HG03108 (cell line): ENCODE results near the gene CHI3L1.
"Not testable (repeated sequence)": the region's sequence is repeated elsewhere in the genome, so short reads cannot be mapped to it uniquely, and the experiment has no call there.

ENCODE experiments used
- ATAC-seq: cut with Tn5 transposase; IDR thresholded peaks from one replicate; pipeline ENCODE4 v1.9.1; 2021; ENCODE audit warnings: moderate library complexity; ENCODE audit not compliant: unreplicated experiment

CHI3L1 gene

GRCh38 chr1:203186446-203187303, at the start of gene CHI3L1:
TSS of gene CHI3L1 (minus strand) at chr1:203186704. CDS start at chr1:203186623, 81 bp downstream.
- ATAC-seq, result no peak

GRCh38 chr1:203234901-203235300, 48.4 kb upstream of the CHI3L1 start:
- ATAC-seq, result not testable (repeated sequence)

DNA sequence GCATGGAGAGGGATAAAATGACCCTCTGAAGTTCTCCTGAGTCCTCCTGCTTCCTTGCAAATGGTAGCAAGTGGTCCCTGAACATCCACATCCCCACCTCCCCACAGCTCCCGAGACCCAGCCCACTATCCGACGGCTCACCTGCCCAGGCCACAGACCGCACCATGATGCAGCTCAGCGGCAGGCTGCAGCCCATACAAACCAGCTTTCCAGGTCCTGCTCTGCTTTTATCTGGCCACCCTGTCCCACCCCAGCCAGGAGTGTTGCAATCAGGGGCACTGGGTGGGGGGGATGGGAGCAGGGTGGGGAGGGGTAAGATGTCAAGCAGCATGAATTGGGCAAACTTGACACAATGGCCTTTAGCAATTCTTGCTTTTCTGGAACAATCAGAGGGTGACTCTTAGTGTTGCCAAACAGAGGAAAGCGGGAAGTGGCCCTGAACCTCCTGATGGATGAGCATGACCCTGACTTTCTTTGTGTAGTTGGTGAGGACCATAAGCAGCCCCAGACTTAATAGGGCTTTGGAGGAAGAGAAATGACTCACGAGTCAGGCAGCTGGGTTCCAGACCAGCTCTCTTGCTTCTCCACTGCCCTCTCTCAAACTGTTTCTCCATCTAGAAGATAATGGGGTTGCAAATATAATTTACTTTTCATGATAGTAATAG, 43.1 kb upstream of the CHI3L1 start, which contains the start of gene CHIT1:
TSS of gene CHIT1 (minus strand) at position 203 of the 665 bp plus-strand sequence. CDS start at position 166, 37 bp downstream.
- no peak for ATAC-seq

GRCh38 chr1:203228670-203229069, 42.2 kb upstream of the CHI3L1 start:
- ATAC-seq, result no peak

DNA sequence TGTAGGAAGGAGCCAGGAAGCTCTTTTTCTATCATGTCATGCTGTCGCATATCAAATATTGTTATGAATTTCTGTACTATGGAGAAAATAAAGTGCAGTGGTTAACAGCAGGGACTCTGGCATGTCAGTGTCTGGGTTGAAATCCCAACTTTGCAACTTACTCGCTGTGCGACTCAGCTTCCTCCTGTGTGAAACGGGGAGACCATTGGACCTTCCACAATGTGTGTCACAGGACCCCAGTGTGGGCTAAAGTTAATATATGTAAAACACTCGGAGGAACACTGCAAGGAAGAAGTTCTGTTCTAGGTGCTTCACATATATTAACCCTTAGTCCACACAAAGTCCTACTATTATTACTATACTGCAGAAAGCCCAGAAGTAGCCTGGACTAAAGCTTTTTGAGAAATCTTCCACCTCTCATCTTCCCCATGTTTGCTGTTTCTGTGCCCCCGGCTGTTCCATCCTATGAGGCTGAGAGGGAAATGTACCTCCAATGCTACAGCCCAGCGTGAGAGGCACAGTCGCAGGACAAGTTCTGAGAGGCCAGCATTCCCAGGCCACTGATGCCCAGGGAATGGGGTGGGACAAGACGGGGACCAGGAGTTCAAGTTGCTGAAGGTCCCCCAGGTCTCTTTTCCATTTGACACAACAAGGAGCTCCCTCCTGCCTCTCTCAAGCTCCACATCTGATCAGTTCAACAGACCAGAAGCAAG, 41.0 kb upstream of the CHI3L1 start:
- no peak for ATAC-seq

DNA sequence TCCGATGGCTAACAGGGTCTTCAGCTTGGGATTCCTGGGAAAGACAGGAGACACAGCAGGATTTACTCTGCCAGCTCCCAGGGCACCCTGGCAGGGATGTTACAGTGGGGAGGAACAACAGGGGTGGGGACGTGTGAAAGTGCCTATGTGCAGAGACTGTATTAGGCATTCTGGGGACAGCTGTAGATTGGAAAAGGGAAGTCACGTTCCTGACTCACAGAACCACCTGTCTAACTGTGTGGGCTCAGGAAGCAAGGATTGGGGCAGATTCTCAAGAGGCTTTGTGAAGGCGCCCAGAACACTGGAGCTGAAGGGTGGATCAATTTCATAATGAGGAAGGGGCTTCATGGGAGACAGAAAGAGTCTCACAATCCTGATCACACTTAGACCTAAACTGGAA, 38.6 kb upstream of the CHI3L1 start:
- ATAC-seq, result no peak

GRCh38 chr1:203223012-203223775, 36.7 kb upstream of the CHI3L1 start:
- no peak for ATAC-seq

- ATAC-seq, result no peak
These were observed 33.4 kb upstream of the CHI3L1 start for GRCh38 chr1:203219934-203220333.

DNA sequence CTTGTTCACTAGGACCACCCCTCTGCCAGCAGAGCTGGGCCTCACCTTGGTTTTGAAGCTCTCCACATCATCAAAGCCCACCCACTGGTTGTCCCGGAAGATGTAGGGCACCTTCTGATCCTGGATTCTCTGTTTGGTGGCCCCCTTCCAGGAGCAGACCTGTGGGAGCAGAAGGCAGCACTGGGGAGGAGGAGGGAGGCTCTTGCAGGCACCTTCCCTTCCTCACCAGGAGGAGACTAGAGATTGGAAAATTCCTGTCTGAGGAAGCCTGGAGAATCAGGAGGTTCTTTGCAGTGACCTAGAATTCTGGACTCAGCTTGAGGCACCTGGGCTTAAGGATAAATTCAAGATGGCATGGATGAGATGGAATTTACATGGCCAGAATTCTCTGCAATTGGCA, 32.7 kb upstream of the CHI3L1 start:
- ATAC-seq, result no peak

DNA sequence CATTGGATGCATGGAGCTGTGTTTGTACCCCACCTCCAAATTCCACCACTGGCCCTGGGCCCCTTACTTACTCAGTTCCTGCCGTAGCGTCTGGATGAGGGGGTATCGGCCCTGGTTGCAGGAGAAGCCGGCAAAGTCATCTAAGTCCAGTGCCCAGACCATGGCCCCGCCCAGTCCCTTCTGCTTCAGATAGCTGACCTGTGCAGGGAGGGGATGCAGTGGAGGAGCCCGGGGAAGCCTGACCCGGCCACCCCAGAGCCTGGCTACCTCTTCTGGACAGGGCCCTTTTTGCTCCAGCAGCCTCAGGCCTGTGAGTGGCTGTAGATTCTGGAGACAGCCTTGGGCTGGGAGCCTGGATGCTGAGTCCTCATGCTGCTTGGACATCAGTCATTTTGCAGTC, 31.2 kb upstream of the CHI3L1 start:
- ATAC-seq, result no peak

GRCh38 chr1:203217139-203217655, 30.7 kb upstream of the CHI3L1 start:
- no peak for ATAC-seq

DNA sequence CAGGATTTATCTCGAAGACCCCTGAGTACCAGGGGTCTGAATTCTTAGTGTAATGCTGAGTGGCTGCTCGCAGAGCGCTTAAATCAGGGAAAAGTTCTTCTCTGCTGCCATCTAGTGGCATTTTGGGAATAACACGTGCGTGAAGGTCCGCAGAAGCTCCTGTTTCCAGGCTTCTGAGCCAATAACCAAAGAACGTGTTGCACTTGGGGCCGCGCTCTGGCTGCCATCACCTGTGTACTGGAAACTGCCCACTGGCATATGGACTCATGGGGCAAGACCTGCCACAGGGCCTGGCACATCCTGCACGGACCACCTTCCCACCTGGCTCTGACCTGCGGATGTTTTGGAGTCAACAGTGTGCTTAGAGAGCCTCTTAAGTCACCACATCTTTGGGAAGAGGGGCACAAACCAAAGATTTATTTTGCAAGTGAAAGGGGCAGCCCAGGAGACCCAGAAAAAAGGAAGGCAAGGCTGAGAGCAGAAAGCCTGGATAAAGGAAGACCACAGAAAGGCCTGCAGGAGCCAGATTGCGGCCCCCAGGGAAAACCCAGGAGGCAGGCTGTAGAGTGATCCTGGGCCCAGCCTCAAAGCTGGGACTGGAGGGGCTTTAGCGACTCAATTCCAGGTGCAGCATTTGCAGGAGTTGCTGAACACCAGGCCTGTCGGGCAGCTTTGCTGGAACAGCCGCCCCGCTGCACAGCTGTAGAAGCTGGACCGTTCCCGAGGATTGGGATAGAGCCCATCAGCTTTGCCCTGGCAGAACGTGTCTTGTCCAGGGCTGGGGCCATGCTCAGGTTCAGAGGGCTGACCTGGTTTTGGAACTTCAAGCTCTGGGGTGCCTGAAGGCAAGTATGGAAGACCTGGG, 30.0 kb upstream of the CHI3L1 start:
- no peak for ATAC-seq

DNA sequence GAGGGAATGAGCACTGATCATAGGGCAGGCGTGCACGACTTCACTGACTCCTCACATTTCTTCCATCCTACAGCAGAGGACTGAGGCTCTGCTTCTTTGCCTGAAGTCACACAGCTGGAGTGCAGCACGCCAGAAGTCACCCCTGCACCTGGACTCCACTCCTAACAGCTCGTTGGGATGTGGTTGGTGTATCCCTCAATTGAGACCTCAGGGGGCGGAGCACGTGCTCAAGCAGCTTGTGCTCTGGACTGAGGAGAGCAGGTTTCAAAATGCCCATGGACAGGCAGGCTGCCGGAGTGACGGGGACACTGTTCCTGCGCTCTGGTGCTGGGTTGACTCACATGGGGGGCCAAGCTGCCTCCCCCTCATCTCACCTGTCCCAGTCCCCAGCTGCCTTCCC, 29.1 kb upstream of the CHI3L1 start:
- ATAC-seq, result no peak

GRCh38 chr1:203214871-203215270, 28.4 kb upstream of the CHI3L1 start:
- ATAC-seq, result no peak

GRCh38 chr1:203213126-203213525, 26.6 kb upstream of the CHI3L1 start:
- ATAC-seq, result no peak

- no peak for ATAC-seq
These were observed 25.3 kb upstream of the CHI3L1 start for GRCh38 chr1:203211812-203212211.

- no peak for ATAC-seq
These were observed 24.5 kb upstream of the CHI3L1 start for GRCh38 chr1:203210988-203211387.

DNA sequence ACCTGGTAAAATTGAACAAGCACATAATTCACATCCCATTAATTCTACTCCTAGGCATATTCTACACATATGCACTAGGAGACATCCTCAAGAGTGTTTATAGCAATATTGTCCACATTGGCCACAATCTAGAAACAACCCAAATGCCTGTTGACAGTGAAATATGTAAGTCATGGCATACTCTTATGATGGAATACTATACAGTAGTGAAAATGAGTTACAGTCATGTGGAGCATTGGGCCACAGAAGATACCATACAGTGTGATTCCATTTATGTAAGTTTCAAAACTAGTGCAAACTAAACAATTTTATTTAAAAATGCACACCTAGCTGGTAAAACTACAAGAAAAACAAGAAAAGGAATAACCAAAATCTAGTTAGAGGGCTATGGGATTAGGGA, 23.8 kb upstream of the CHI3L1 start:
- no peak for ATAC-seq

DNA sequence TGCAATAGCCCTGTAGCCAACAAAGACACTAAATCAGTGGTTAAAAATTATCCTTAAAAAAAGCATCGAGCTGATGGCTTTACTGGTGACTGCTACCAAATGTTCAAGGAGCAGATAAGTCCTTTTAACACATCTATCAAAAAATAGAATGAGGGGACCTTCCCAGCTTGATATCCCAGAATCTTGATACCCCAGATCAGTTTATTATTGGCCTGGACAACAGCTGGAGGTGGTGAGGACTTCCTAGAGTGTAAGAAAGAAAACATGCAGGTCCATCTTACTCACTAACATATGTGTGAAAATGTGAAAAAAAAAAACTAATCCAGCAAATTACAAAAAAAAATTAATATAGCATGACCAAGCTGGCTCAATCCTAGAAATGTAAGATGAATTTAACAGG, 21.7 kb upstream of the CHI3L1 start:
- ATAC-seq, result no peak

- ATAC-seq, result no peak
These were observed 21.2 kb upstream of the CHI3L1 start for GRCh38 chr1:203207751-203208150.
